AG04450 (cell line): Measurements from ENCODE around the gene HSPA1L. TPM values are rescaled to one million over a fixed set of nuclear protein-coding genes. Genes with fewer than 3 reads are reported as not detected.

Source experiments
- CTCF ChIA-PET: fragments of 300-600, 350-600 bp; formaldehyde crosslinking; extraction: SDS; loops from one replicate; lab custom pipeline; 2022; ENCODE audit warnings: antibody characterized with exemption, inconsistent platforms; lab: Charles Lee
- POLR2A ChIA-PET: fragments of 350-600 bp; formaldehyde crosslinking; extraction: SDS; loops from one replicate; lab custom pipeline; 2021; ENCODE audit warnings: antibody characterized with exemption, inconsistent platforms; lab: Yijun Ruan, JAX
- DNase-seq: peaks from one replicate; pipeline ENCODE4 v3.0.0-alpha.2; 2011; ENCODE audit warnings: low read depth, low spot score
- H3K27ac ChIP-seq: one replicate; pipeline ENCODE4 v1.5.1; 2012; ENCODE audit warnings: low read depth, low read length, control low read depth
- H3K27me3 ChIP-seq: one replicate; pipeline ENCODE4 v1.6.0; 2012; ENCODE audit warnings: low read length; ENCODE audit not compliant: control insufficient read depth, insufficient read depth
- H3K4me3 ChIP-seq: 2 replicates; pipeline ENCODE4 v1.5.1; 2011; ENCODE audit warnings: mild to moderate bottlenecking, low read depth, low read length, control low read depth
- H3K9me3 ChIP-seq: 2 replicates; pipeline ENCODE4 v1.5.1; 2012; ENCODE audit warnings: low read length; ENCODE audit not compliant: control insufficient read depth, insufficient read depth
- polyA plus RNA-seq: library from polyadenylated mRNA; depleted of rRNA; stranded (reverse); fragments of >200 nt; gene quantifications from 2 replicates; pipeline ENCODE4 v1.2.3, GENCODE V29; 2011; rRNA removed
- small RNA-seq: library from RNA; depleted of rRNA; stranded (forward); fragments of <200 nt; gene quantifications from one replicate; pipeline ENCODE3, GENCODE V24; 2012; ENCODE audit warnings: low read depth; ENCODE audit not compliant: insufficient read length
- TF ChIP-seq, protein P1 (sequence below): IDR thresholded peaks from 2 replicates; pipeline ENCODE4 v1.5.1; 2011; ENCODE audit warnings: low read depth, low read length, control low read depth, inconsistent platforms

The HSPA1L gene
- polyA plus RNA-seq, 1 experiment: 1.2 TPM

DNA sequence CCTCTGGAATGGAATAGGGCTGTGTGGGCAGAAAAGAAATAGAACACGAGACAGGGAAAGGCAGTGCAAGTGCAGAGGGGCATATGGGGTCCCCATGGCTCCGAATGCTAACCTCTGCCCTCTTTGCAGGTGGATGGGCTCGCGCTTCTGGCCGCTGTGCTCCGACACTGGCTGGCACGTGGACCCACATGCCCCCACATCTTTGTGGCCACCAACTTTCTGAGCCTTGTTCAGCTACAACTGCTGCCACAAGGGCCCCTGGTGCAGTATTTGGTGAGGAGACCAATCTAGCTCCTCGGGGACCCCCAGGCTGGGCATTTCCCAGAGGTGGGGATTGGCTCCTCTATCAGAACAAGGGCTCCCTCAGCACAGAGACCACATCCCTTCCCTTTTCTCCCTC lies 53.7 kb downstream of the HSPA1L start:
- Histone ChIP-seq H3K27ac (no peak overlapping the region), H3K9me3 (no peaks in the 10 kb centered on the region; the same call in 1 of the 2 replicates), H3K27me3 (no peaks in the 10 kb centered on the region), H3K4me3 (no peak overlapping the region)
- TF ChIP-seq, protein P1, sequence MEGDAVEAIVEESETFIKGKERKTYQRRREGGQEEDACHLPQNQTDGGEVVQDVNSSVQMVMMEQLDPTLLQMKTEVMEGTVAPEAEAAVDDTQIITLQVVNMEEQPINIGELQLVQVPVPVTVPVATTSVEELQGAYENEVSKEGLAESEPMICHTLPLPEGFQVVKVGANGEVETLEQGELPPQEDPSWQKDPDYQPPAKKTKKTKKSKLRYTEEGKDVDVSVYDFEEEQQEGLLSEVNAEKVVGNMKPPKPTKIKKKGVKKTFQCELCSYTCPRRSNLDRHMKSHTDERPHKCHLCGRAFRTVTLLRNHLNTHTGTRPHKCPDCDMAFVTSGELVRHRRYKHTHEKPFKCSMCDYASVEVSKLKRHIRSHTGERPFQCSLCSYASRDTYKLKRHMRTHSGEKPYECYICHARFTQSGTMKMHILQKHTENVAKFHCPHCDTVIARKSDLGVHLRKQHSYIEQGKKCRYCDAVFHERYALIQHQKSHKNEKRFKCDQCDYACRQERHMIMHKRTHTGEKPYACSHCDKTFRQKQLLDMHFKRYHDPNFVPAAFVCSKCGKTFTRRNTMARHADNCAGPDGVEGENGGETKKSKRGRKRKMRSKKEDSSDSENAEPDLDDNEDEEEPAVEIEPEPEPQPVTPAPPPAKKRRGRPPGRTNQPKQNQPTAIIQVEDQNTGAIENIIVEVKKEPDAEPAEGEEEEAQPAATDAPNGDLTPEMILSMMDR: no peak
- POLR2A ChIA-PET: no interaction called here
- CTCF ChIA-PET: no interaction called here
- no peak for DNase-seq

DNA sequence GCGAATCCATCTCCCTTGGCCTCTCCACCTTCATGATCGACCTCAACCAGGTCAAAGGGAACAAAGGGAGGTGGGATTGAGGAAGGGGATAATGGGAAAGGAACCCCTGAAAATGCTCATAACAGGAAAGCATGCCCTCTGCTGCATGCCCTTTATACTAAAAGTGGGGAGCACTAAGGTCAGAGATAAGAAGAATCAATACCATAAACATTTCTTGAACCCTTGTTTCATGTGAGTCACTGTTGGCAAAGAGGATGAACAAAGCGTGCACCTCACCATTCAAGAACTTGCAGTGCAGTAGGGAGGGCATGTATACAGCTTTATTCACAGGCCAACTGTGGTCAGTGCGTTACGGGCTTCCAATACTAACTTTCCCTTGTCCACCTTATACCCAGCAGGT lies 54.3 kb downstream of the HSPA1L start:
- DNase-seq: no peak
- Histone ChIP-seq H3K27me3 (no peaks in the 10 kb centered on the region), H3K4me3 (no peak overlapping the region), H3K9me3 (no peaks in the 10 kb centered on the region), H3K27ac (no peak overlapping the region)
- ChIA-PET POLR2A (no interaction called here), CTCF (no interaction called here)
- TF ChIP-seq, protein P1: no peak

Small RNAs within 50 kb of the gene (small RNA-seq; reads per million reads assigned to genes)
- gene MSH5-SAPCD1 (not detected), gene RF00019 (not detected), gene SAPCD1 (not detected), gene SNORD48 (3,598 reads per million, percentile 98 among the genes with 10 or more reads in this experiment), gene SNORD52 (not detected)

Other genes with a start within 250 kb of the HSPA1L start
- not detected in 2 replicates for gene LTA, start 243.0 kb downstream of the HSPA1L start, polyA plus RNA-seq
- not detected in 2 replicates for gene TNF, start 239.7 kb downstream of the HSPA1L start, polyA plus RNA-seq
- not detected in 2 replicates for gene LTB, start 232.9 kb downstream of the HSPA1L start, polyA plus RNA-seq
- not detected in 2 replicates for gene LST1, start 229.0 kb downstream of the HSPA1L start, polyA plus RNA-seq
- gene NCR3, start 222.3 kb downstream of the HSPA1L start, polyA plus RNA-seq: not detected in 2 replicates
- not detected in 2 replicates for gene AIF1, start 200.0 kb downstream of the HSPA1L start, polyA plus RNA-seq
- gene PRRC2A, start 194.6 kb downstream of the HSPA1L start, polyA plus RNA-seq: 24.8 and 30.7 TPM in 2 replicates
- 58.2 and 68.7 TPM in 2 replicates for gene BAG6, start 162.6 kb downstream of the HSPA1L start, polyA plus RNA-seq
- gene APOM, start 159.4 kb downstream of the HSPA1L start, polyA plus RNA-seq: 2.8 and 3.9 TPM in 2 replicates
- gene C6orf47, start 154.5 kb downstream of the HSPA1L start, polyA plus RNA-seq: 10.2 and 11.6 TPM in 2 replicates
- 12.7 and 13.5 TPM in 2 replicates for gene GPANK1, start 150.3 kb downstream of the HSPA1L start, polyA plus RNA-seq
- 80.1 and 96.0 TPM in 2 replicates for gene CSNK2B, start 149.2 kb downstream of the HSPA1L start, polyA plus RNA-seq
- 5.5 and 7.0 TPM in 2 replicates for gene LY6G5B, start 145.3 kb downstream of the HSPA1L start, polyA plus RNA-seq
- 2.0 and 2.7 TPM in 2 replicates for gene LY6G5C, start 134.2 kb downstream of the HSPA1L start, polyA plus RNA-seq
- gene ABHD16A, start 112.0 kb downstream of the HSPA1L start, polyA plus RNA-seq: 34.0 and 36.3 TPM in 2 replicates
- gene LY6G6F, start 108.4 kb downstream of the HSPA1L start, polyA plus RNA-seq: not detected in 2 replicates
- not detected in 2 replicates for gene LY6G6D, start 99.9 kb downstream of the HSPA1L start, polyA plus RNA-seq
- gene LY6G6C, start 93.5 kb downstream of the HSPA1L start, polyA plus RNA-seq: not detected in 2 replicates
- not detected in 2 replicates for gene MPIG6B, start 91.9 kb downstream of the HSPA1L start, polyA plus RNA-seq
- gene DDAH2, start 86.0 kb downstream of the HSPA1L start, polyA plus RNA-seq: 44.4 and 59.1 TPM in 2 replicates
- gene CLIC1, start 78.8 kb downstream of the HSPA1L start, polyA plus RNA-seq: 466 and 531 TPM in 2 replicates
- gene MSH5, start 75.3 kb downstream of the HSPA1L start, polyA plus RNA-seq: 6.4 and 7.2 TPM in 2 replicates
- 0.24 and 0.88 TPM in 2 replicates for gene SAPCD1, start 52.6 kb downstream of the HSPA1L start, polyA plus RNA-seq
- 0.10 and 0.32 TPM in 2 replicates for gene VWA7, start 38.0 kb downstream of the HSPA1L start, polyA plus RNA-seq
- 16.0 and 23.9 TPM in 2 replicates for gene VARS1, start 19.5 kb downstream of the HSPA1L start, polyA plus RNA-seq
- 34.2 and 38.3 TPM in 2 replicates for gene LSM2, start 8.3 kb downstream of the HSPA1L start, polyA plus RNA-seq
- gene HSPA1A, start 260 bp upstream of the HSPA1L start, polyA plus RNA-seq: 46.6 and 50.4 TPM in 2 replicates
- gene HSPA1B, start 12.5 kb upstream of the HSPA1L start, polyA plus RNA-seq: 31.9 TPM in 2 replicates
- 39.0 and 49.4 TPM in 2 replicates for gene NEU1, start 47.5 kb upstream of the HSPA1L start, polyA plus RNA-seq
- 0.04 and 0.12 TPM in 2 replicates for gene SLC44A4, start 63.7 kb upstream of the HSPA1L start, polyA plus RNA-seq
- 23.8 and 28.5 TPM in 2 replicates for gene EHMT2, start 82.4 kb upstream of the HSPA1L start, polyA plus RNA-seq
- 2.4 and 4.3 TPM in 2 replicates for gene ZBTB12, start 86.8 kb upstream of the HSPA1L start, polyA plus RNA-seq
- 1.5 and 1.9 TPM in 2 replicates for gene C2, start 112.4 kb upstream of the HSPA1L start, polyA plus RNA-seq
- gene CFB, start 130.8 kb upstream of the HSPA1L start, polyA plus RNA-seq: 13.3 and 14.0 TPM in 2 replicates
- 51.4 and 55.7 TPM in 2 replicates for gene NELFE, start 143.7 kb upstream of the HSPA1L start, polyA plus RNA-seq
- gene SKIC2, start 143.9 kb upstream of the HSPA1L start, polyA plus RNA-seq: 26.0 and 30.4 TPM in 2 replicates
- gene DXO, start 156.9 kb upstream of the HSPA1L start, polyA plus RNA-seq: 11.4 and 14.9 TPM in 2 replicates
- 7.5 and 7.6 TPM in 2 replicates for gene C4A, start 166.8 kb upstream of the HSPA1L start, polyA plus RNA-seq
- 5.8 and 7.8 TPM in 2 replicates for gene C4B, start 199.5 kb upstream of the HSPA1L start, polyA plus RNA-seq
- 0.05 and 0.06 TPM in 2 replicates for gene CYP21A2, start 223.1 kb upstream of the HSPA1L start, polyA plus RNA-seq